NCI-H510A (cell line): ENCODE results near the gene MRPL33.
"Not testable (repeated sequence)": the region's sequence is repeated elsewhere in the genome, so short reads cannot be mapped to it uniquely, and the experiment has no call there.

Experiments
- DNase-seq: peaks from one replicate; lab custom pipeline; 2025; lab: John Stamatoyannopoulos, UW

Gene MRPL33

DNA sequence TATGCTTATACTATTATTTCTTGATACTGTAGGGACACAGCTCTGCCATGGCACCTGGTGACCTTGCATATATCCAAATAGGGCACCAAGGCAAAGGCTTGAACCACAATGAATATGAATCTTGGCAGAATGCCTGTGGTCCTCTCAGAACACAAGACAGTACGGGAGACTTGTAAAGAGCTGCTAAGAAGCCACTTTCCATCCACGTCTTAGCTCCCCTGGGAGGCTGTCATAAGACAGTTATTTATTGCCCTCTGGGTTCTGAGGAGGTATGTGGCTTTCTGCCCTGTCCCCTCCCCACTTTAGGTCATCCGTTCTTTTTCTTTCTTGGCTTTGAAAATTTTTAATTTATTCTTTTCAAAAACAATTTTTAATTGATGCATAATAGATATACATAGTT is 29.8 kb upstream of the MRPL33 start:
- DNase-seq = no peak

DNA sequence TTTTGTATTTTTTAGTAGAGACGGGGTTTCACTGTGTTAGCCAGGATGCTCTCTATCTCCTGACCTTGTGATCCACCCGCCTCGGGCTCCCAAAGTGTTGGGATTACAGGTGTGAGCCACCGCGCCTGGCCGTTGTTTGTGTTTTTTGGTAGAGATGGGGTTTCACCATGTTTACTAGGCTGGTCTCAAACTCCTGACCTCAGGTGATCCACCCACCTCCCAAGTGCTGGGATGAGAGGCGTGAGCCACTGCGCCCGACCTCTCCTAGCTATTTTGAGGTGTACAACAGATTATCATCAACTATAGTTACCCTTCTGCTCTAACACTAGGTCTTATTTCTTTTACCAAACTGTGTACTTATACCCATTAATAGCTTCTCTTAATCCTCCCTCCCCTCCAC is 28.9 kb upstream of the MRPL33 start:
- no peak for DNase-seq

DNA sequence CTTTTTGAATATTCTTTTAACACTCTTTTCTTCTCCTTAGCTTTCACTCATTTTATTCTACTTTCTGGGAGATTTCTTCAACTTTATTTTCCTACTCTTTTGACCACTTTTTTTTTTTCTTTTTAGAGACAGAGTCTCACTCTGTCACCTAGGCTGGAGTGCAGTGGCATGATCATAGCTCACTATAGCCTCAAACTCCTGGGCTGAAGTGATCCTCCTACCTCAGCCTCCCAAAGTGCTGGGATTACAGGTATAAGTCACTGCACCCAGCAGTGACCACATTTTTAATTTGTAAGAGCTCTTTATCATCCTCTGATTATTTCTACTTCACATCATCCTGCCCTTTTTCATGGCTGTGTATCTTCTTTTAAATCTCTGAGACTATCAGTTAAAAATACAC is 26.0 kb upstream of the MRPL33 start:
- not testable (repeated sequence) for DNase-seq

DNA sequence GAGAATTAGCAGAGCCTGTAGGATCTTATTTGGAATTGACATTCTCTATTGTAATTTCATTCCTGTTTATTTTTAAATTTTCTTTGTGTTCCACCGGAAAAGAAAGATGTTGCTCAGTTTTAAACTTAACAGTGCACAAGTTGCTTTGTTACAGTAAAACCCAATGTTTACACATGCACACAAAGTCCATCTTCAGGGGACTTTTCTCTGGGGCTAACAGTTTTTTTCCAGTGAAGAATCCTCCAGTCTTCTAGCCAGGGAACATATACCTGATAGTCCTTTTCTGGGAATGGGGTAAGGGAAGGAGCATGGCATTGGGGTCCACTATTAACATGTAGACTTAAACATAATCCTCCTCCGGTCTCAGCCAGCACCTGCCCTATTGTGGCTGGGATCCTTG is 25.2 kb upstream of the MRPL33 start:
- no peak for DNase-seq

DNA sequence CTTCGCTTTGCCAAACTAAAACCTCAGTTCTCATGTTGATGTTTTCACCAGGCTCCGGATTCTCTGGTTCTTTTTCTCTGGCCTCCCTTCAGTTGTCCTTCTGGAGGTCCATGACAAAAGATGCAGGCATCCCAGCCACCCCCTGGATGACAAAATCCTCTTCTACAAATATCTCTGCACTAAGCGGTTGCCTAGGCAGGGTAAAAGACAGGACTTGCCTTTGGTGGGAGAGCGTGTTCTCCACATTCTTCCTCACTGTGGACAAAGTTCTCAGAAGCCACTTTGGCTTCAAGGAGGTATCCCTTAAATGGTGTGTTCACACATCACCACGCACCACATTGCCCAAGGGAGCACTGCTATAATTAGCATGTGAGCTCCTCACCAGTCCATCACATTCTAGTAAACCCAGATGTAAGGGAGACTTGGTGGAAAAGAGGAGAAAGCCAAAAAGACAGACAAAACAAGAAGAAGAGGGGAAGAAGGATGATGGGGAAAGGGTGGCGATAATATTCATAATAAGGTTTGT is 23.6 kb upstream of the MRPL33 start:
- DNase-seq = no peak

DNA sequence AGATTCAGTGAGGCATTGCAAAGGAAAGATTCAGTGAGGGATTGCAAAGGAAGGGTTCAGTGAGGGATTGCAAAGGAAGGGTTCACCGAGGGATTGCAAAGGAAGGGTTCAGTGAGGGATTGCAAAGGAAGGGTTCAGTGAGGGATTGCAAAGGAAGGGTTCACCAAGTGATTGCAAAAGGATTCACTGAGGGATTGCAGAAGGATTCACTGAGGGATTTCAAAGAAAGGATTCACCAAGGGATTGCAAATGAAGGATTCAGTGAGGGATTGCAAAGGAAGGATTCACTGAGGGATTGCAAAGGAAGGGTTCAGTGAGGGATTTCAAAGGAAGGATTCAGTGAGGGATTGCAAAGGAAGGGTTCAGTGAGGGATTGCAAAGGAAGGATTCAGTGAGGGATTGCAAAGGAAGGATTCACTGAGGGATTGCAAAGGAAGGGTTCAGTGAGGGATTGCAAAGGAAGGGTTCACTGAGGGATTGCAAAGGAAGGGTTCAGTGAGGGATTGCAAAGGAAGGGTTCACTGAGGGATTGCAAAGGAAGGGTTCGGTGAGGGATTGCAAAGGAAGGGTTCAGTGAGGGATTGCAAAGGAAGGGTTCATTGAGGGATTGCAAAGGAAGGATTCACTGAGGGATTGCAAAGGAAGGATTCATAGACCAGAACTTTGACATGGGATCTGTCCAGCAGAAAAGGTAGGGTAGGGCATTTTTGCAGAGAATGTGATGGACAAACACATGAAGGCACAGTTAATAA is 22.5 kb upstream of the MRPL33 start:
- DNase-seq = not testable (repeated sequence)

DNA sequence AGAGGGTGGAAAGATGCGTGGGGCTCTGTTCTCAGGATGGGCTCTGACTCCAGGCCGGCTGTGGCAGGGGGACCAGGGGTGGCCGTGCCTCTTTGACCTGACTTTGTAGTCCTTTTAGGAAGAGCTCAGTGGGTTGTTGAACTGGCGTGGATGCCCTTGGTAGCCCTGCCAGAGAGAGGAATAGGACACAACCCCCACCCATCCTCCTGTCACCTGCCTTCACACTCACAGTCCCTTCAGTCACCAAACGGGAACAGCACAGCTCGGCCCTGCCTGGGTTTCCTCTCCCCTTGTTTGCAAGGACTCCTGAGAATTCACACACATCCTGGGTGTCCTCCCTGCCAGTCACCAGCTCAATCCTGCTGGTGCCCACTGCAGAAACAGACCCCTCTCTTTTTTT is 20.1 kb upstream of the MRPL33 start:
- DNase-seq = no peak

DNA sequence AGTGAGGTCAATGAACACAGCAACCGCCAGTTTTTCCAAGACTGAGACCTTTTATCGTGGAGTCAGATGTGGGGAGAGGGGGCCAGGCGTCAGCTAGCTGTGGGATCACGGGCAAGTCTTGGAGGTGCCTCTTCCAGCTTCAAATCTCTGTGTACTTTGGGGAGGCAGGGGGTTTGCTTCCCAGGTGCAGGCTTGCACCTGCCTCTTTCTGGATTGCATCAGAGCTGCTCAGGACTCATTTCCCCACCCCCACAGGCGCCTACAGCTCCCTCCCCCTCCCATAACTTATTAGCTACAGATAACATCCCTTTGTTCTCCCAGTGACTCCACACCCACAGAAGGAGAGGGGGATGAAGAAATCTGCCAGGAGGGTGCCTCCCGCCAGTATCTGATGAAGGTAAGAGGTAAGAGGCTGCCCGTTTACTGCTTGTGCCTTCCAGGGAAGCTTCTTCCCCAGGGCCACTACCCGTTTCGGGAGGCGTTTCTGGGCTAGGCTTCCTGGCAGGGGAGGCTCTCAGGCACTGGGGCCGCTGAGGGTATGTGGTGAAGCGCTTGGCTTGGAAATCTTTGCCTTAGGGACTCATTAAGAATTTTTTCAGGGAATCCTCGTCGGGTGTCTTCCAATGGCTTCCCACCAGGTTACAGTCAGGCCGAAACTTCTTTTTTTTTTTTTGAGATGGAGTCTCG is 18.8 kb upstream of the MRPL33 start:
- DNase-seq = peak; percentile 94

DNA sequence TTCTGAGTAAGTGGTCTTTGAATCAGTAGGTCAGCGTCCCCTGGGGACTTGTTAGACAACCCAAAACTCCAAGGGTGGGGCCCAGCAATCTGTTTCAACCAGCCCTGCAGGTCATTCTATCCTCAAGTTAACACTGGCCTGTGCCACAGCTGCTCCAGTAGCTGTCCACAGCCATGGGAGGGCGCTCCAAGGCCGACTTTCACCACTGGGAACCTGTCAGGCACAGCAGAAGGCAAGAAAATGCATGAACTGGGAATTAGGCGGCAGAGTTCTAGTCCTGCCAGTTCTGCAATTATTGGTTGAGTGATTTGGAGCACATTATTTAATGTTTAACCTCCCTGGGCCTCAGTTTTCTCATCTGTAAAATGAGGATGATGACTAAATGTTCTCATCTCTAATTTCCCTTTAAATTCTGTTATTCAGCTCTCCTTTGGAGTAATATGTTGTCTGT is 17.4 kb upstream of the MRPL33 start:
- DNase-seq = peak; percentile 37

DNA sequence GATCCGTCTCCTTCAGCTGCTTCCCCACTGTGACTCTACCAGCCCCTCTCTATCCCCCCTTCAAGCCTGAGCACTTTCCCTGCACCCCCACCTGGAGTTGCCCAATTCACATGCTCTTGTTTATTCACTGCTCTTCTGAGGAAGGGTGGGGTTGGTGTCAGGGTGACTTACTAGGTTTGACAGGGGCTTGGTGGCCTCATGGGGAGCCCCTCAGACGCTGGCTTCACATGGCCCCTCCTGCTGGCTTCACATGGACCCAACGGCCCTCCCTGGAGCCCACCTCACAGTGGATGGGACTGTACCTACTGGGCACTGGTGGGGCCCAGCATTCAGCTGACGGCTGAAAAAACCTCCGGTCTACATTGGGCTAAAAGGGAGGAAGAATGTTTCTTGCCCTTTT is 16.7 kb upstream of the MRPL33 start:
- DNase-seq = no peak

DNA sequence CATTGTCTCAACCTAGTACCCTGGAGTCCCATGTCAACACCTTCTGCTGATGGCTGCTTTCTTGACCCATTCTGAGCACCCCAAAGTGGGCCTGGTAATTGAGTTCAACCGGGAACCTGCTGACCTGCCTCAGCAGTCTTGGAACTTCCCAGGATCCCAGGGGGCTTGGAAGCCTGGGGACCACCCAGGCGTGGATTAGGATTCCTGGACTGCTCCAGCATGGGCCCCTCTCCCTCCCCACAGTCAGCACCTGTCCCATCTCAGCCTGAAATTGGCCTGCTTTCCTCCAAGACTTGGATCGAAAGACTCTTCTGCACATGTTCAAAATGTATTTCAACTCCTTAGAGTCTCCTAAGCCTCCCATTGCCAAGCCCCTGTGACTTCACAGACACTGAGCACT is 15.4 kb upstream of the MRPL33 start:
- DNase-seq = no peak

DNA sequence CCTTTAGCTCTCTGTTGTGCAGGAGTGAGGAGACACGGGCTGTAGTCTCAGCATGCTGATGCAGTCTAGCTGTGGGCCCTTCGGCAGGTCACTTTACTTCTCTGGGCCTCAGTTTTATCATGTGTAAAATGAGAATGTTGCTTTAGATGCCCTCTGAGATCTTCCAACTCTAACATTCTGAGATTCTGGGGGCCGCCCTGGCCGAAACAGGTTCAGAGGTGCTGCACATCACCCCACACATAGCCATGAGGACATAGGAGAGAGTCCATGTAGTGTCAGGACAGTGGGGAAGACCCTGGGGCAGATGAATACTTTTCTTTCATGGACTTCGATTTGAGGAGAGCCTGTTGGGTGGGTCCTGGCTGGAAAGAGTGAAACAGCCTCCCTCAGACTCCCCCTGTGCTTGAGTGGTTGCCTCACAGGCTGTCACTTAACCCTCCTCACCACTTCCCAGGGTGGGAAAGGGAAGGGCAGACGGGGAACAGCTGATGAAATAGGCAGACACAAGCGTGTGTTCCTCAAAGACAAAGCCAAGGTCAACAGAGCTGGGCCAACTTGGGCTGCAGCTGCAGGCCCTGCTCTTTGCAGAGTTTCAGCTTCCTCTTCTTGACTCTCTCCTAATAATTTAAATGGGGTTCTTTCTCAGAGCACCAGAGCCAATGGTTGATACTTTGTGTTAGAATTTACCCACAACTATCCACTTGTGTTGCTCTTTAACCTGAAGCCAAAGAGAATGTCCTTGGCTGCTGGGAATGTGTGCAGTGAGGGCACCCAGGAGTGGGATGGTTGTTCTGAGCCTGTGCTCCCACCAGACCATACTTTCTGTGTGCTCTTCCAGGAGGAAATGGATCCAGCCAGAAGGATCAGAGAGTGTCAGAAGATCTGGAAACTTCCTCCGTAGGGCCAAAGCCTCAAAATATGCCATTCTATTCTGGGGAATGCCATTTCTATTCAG is 14.7 kb upstream of the MRPL33 start:
- no peak for DNase-seq

DNA sequence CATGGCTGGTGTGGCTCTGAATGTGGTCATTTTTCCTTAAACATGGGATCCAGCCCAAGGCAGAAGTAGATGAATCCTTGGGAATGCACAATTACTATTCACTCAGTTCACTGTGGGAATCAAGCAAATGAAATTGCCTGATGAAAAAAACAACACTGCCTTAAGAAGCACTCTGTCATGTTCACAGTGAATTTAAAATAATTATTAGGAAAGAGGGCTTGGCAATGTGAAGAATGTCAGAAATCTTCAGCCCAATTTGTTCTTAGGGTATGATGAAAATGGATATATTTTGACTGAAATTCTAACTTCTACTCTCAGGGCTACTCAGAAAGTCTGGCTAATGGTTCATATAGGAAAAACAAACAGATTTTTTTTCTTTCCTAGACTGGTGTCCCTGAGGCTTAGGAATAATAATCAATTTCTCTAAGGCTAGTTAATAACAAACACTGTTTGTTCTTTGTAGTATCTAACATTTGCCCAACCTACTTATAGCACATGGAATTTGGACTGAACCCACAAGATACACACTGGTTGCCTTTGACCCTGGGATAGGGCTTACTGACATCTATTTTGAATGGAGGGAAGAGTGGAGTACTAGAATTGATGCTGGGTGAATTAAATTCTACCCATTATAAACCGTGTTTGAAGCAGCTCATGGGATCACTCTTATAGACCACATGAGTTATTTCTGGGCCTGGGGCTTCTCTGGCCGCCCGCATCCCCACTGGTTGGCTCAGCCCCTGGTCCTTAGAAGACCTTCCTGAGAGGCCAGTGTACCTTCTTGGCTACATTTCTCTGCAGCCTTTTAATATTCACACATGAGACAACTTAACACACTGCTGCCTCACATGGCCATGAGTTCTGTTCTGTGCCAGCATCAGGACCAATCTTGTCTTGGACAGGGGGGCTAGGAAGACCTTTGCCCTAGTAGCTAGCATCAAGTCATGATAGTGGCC is 8.3 kb upstream of the MRPL33 start:
- no peak for DNase-seq

DNA sequence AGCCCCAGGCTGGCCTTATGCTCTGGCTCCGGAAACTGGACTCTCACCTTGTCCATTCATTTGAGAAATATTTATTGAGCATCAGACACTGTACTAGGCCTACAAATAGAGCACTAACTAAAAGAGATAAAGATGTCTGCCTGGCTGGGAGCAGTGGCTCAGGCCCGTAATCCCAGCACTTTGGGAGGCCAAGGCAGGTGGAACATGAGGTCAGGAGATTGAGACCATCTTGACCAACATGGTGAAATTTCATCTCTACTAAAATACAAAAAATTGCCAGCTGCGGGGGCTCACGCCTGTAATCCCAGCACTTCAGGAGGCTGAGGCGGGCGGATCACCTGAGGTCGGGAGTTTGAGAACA is 7.6 kb upstream of the MRPL33 start:
- no peak for DNase-seq

DNA sequence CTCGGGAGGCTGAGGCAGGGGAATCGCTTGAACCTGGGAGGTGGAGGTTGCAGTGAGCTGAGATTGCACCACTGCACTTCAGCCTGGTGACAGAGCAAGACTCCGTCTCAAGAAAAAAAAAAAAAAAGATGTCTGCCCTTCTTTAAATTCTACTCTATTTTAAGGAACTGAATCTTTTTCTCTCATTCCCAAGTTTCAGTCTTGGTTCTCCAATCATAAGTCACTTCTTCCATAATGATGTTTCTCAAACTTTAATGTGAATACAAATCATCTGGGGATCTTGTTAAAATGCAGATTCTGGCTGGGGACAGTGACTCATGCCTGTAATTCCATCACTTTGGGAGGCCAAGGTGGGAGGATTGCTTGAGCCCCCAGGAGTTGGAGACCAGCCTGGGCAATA is 7.0 kb upstream of the MRPL33 start:
- DNase-seq = not testable (repeated sequence)

DNA sequence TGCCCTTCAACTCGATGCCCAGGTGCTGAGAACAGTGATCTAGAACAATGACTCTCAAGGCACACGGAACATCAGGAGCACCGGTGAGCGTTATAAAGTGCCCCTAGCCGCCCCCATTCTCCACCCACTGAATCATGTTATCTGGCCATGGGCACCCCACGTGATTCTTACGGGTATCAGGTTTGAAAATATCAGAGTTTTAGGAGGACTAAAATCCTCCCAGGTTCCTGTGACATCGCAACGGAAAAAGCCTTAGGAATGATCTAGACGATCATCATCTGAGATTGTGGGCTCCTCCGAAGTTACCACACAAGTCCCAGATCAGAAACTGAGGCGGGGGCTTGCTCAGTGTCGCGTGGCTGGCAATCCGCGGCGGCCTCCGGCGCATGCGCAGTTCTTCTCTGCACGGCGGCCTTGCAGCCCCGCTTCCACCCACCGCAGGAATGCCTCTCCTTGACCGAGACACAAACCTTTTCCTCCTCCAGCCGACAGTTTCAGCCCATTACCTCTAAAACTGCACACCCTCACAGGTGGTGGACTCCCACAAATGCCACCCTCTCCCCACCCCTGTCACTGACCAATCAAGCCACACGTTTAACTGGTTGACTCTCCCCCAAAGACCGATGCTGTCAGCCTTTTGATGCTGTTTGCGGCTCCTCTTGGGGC is 5.8 kb upstream of the MRPL33 start:
- no peak for DNase-seq

DNA sequence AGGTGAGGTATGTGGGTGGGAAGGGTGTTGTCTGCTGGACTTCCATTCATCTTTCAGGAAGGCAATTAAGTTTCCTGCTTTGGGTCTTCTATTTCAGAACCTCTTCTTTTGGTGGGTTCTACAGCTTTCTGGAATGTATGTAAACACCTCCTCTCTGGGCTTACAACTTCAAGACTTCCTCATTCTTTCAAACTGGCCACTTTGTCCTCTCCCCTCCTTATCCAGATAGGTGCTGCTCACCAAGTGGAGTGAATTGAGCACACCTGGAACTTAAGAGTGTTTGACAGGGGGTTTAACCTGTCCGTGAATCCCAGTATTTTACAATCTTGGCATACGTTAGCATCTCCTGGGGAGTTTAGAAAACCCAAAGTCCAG is 5.2 kb upstream of the MRPL33 start:
- no peak for DNase-seq

DNA sequence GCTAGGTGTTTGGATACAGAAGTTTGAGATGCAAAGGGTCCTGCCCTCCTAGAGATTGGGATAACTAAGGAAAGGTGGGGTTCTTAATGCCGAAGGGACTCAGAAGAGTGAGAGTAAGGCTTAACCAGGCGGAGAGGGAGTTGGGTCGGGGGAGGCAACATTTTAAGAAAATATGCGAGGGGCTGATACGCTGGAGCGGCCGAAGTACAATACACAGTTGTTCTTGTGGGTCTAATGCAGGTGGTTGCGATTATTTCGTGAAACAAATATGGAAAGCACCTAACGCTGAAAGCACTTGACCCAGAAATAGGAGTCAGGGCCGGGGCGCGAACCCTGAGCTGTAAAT is 344 bp upstream of the MRPL33 start:
- DNase-seq = no peak

DNA sequence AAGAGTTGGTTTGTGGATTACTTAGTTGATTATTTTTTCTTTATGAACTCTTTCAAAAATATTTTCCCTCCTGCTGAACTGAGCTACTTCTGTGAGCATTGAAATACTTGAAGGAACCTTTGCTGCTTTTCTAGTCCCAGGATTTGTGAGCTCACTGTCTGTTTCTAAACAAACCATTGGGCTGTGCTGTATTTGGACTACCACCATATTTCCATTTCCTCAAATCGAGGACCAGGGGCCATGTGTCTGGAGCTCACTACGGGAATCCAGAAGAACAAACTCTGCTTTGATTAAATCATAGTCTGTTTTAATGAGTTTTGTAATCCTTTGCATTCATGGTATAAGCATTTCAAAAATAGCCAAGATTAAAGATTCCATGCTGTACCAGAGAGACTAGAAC is 1.3 kb downstream of the MRPL33 start:
- no peak for DNase-seq

DNA sequence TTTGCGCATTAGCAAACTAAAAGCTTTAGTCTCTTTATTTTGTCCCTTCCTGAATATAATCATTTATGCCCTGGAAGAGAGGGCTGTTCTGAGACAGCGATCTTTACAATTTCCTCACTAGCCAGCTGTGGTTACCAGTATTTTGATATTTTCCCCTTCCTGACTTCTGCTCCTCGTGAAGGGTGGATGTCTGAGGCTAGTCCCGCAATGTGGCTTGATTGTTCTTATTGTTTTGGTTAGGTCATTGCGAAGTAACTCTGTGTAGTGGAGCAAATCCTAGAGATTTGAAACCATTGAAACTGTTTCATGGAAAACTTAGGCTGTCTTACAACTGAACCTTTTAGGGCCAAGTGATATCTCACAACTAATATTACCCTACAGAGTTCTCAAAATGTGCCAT is 2.4 kb downstream of the MRPL33 start:
- no peak for DNase-seq

DNA sequence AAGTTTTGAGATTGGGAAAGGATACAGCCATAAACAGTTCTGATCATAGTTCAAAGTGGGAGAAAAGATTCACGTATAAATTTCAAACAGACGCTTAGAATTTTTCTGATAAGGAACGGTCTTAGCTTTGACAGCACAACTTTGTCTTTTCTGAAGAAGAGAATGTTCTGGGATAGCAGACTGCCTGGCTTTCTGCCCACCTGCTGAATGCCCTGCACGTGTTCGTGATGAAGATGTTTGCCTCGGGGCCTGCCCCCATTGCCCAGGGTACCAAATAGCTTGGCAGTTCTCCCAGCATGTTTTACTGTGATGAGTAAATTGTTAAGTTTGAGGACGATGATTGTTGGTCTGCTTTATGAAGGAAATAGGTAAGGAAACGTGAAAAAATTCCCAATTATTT is 4.6 kb downstream of the MRPL33 start:
- DNase-seq = no peak
